Astrocyte of the cerebellum (primary cell): ENCODE results near the gene GRK3.
"Not testable (repeated sequence)": the region's sequence is repeated elsewhere in the genome, so short reads cannot be mapped to it uniquely, and the experiment has no call there.

Source experiments
- DNase-seq: peaks from one replicate; pipeline ENCODE4 v3.0.0-alpha.2; 2011; ENCODE audit warnings: low read depth
- H3K4me3 ChIP-seq: 2 replicates; pipeline ENCODE4 v1.5.1; 2011; ENCODE audit warnings: mild to moderate bottlenecking, low read depth, low read length, moderate library complexity
- CTCF ChIP-seq: IDR thresholded peaks from 2 replicates; pipeline ENCODE4 v1.5.1; 2012; ENCODE audit warnings: low read length, low read depth, moderate library complexity, mild to moderate bottlenecking; ENCODE audit errors: missing control alignments
- in situ Hi-C: cut with HindIII; loops from 2 replicates; pipeline ENCODE4 v1.10.0; 2017; ENCODE audit warnings: low sequenced_read_pairs

GRK3 gene

GRCh38 chr22:25545146-25545545, 19.3 kb upstream of the GRK3 start:
- no peak overlapping the region for H3K4me3 ChIP-seq
- DNase-seq = no peak
- in situ Hi-C loops = no loop called here
- TF ChIP-seq CTCF = no peak

- no peak for DNase-seq
- in situ Hi-C loops = no loop called here
- no peak for TF ChIP-seq CTCF
- H3K4me3 ChIP-seq = no peak overlapping the region
These were observed 18.8 kb upstream of the GRK3 start for GRCh38 chr22:25545672-25546071.

- no peak for DNase-seq
- no peak overlapping the region for H3K4me3 ChIP-seq
- in situ Hi-C loops = no loop called here
- no peak for TF ChIP-seq CTCF
These were observed 18.2 kb upstream of the GRK3 start for GRCh38 chr22:25546242-25546641.

GRCh38 chr22:25546751-25547150, 17.7 kb upstream of the GRK3 start:
- TF ChIP-seq CTCF = no peak
- no peak overlapping the region for H3K4me3 ChIP-seq
- DNase-seq = no peak
- in situ Hi-C loops = no loop called here

GRCh38 chr22:25548866-25549464, 15.5 kb upstream of the GRK3 start:
- in situ Hi-C loops = no loop called here
- H3K4me3 ChIP-seq = no peak overlapping the region
- no peak for TF ChIP-seq CTCF
- DNase-seq = no peak

- no peak overlapping the region for H3K4me3 ChIP-seq
- TF ChIP-seq CTCF = no peak
- peak; percentile 83 for DNase-seq
- in situ Hi-C loops = no loop called here
These were observed 13.1 kb upstream of the GRK3 start for GRCh38 chr22:25551396-25551795.

- DNase-seq = peak; percentile 65
- H3K4me3 ChIP-seq, in situ Hi-C loops: not testable (repeated sequence)
These were observed 12.1 kb upstream of the GRK3 start for GRCh38 chr22:25552405-25552804.
